HG03095 (cell line): ENCODE data around the gene ATXN7L1.

Experiments
- ATAC-seq: cut with Tn5 transposase; IDR thresholded peaks from one replicate; pipeline ENCODE4 v1.9.1; 2021; ENCODE audit warnings: moderate library complexity; ENCODE audit not compliant: unreplicated experiment

ATXN7L1 gene

DNA sequence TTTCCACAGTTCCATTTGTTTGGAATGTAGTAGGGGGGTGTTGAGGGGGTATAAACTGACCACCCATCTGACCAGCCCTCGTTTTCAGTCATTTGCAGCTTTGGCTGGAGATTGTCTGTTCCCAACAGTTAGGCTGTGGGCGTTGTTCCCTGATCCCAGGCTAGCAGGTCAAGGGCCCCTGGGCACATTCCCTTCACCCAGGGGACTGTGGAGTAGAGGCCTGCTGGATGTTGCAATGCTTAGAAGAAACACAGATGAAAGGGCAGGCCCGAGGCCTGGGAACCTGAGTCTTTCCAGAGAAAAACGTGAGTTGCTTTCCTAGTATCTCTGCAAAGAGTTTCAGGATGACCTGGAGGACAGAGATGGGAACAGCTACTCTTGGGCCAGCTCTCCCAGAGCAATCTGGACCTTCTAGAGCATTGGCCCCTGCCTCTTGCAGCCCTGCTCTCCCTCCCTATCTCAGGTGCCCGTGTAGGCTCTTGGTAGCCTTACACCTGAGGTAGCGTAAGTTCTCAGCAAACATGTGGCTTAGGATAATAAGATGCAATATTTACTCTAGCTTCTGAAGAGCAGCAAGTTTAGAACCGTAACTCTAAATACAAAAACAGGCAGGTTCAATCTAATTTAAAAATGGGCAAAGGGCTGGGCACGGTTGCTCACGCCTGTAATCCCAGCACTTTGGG lies 195.8 kb downstream of the ATXN7L1 start:
- ATAC-seq = no peak

DNA sequence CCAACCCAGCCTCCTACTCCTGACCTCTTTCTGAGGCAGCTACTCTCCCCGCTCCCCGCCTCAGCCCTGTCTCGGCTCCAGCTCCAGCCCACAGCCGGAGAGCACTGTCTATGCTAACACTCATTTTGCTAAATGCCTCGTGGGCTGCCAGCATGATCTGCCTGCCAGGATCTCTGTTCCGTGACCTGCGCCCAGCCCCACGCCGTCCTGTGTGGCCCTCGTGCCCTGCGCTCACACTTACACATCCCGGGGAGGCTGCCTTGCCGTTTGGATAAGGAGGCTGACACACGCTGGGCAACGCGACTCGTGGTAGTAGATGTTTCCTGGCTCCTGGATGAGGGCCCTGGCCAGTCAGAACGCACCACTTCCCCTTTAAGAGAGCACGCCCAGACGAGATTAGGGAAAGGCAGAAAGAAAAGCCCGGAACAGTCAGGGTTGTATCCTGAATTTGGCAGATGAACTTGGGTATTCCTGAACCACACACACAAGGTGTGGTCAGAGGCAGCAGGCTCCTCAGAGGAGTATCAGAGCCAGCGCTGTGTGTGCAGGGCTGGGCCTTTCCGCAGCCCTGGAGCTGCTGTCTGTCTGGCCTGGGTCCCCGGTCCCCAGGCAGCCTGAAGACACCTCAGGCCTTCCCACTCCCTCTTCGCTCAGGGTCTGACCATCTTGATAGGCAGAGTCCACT lies 197.4 kb downstream of the ATXN7L1 start:
- peak; percentile 58 for ATAC-seq

DNA sequence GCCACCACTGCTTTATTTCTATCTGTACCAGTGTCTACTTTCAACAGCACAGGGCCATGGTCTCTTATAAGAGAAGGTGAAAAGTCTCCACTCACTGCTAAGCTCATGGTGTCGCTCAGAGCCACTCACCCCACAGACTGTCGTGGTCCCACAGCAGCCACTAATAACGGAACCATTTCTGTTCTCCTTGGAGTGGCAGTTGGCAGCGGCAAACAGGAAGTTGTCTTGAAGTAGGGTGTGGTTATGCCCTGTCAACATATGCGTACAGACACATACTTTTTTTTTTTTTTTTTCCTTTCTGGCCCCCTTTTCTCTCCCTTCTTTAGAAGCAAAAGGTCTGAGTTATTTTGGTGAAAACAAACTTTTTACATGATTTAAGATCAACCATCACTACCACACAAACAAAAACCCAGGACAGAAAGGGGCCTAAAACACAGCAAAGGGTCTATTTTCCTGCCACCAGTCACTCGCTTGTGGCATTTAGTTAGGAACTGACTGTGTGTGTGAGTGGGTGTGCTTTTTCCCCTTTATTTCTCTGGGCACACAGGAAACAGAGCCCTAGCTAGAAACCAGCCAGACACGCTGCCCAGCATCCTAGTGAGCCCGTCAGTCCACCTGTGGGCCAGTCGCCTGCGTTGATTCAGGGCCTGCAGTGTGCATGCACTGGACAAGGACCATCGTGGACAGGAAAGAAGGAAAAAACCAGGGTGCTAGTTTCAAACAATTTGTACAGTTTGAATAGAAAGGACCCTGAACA lies 198.4 kb downstream of the ATXN7L1 start:
- no peak for ATAC-seq

DNA sequence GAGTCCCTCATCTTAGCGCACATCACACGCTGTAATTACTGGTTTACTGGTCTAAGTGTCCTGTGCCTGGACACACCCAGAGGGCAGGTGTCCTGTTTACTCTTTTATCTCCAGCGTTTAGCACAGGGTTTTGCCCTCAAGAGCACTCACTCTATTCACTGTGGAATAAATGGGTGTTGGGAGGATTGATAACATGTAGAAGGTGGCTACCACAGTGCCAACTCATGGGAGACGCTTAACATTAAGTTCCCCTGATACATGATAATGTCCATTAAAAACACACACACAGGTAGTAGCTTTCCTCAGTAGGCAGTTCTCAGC lies 199.0 kb downstream of the ATXN7L1 start:
- ATAC-seq = no peak

DNA sequence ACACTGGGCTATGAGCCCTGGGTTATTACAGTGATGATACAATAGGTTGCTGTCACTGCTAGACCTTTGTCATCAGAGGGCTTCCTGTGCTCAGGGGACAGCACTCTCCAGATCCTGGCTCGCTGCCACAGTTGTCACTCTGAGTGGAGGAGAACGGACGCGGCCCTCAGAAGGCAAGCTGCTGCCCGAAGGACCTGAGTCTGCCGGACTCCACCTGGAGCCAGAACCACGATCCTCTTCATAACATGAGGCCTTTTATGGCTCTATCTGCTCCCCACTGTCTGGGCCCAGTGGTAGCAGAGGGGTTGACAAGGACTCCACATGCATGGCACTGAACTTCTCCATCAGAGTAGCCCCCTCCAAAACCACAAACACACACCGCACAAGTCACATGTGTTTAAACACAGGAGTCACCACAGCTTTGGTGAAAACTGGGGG lies 200.4 kb downstream of the ATXN7L1 start:
- no peak for ATAC-seq

DNA sequence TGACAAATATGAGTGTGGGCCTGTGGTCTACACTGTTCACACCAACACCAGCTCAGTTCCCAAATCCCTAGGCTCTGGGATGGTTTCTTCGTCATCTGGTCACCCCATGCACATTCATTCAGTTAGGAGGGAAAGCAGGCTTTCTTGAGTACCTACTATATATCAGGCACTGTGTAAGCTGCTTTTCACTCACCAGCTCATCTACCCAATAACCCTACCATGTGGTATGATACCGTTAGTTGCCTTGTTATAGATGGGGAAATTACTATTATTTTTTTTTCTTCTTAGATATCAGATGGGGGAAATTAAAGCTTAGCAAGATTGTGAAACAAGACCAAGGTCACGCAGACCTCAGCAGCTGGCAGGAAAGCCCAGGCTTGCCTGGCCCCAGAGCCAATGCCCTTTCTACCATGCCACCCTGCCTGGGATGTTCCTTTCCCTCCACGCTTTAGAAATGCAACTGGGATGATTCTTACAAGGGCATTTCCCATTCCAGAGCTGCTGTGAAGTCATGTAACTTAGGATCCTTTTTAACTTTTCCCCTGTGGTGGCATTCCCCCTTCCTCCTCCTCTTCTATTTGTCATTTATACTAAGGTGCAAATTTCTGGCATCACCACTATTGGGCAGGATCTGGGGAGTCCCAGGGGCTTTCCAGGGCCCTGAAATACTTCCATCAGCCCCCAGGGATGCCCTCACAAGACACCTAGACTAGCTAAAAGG lies 202.0 kb downstream of the ATXN7L1 start:
- ATAC-seq = no peak

DNA sequence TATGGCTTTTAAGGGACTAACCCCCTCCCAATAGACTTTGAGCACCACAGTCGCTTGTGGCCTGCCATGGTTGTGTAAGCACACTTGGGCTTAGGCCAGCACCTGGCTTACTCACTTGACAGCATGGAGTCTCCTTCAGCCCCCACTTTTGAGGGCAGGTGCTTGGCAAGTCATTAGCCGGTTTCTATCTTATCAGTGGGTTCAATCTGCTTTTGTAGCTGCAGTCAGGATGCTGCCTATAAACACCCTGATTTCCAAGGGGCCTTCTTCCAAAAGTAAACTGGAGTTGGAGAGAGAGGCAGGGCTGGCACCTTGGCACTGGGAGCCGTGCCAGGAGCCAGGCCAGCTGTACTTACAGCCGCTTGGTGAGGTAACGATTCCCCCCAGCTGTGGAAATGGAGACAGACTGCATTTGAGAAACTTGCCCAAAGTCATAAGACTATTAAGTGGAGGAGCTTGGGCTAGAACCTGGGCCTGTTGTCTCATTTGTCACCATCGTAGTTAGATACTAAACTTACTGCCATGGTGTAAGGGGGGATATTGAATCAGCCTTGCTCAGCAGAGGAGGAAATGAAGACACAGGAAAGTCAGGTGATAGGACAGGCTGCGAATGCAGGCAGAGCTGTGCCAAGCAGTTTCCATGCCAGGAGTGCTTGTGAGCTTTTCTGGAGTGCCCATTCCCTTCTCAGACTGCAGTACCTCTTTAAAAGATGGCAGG lies 202.9 kb downstream of the ATXN7L1 start:
- ATAC-seq = no peak

DNA sequence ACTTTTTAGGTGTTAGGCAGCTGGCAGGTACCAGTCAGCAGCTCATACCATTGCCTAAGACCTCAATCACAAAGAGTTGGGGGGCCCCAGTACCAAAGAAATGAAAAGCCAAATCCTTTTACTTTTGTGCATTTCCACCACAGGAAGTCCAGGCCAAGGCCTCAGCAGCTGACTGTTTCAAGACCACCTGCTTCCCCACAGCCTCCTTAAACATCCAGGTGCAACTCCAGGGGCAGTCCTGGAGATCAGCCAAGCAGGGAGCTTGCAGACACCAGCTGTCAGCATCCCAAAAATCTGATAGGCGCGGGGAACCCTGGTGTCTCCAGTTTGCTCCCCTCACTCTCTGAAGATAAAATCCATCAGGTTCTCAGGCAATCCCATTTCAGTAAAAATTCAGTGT lies 203.6 kb downstream of the ATXN7L1 start:
- ATAC-seq = no peak

DNA sequence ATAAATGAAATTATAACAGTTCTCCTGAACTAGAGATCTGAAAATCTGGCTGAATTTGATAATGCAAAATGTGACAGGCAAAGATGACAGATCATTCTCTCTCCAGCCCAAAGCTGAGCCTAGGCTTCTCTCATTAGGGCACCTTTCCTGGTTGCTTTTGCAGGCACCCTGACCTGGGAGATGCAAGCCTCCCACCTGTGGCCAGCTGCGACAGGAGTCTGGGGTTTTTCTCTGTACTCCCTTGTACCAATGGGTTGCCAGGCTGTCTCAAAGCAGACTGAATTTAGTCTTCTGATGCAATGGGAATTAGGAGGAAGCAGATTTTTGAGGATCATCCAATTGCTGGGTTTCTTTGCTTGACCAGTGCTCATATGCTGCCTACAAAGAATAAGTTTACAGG lies 210.1 kb downstream of the ATXN7L1 start:
- ATAC-seq = no peak

DNA sequence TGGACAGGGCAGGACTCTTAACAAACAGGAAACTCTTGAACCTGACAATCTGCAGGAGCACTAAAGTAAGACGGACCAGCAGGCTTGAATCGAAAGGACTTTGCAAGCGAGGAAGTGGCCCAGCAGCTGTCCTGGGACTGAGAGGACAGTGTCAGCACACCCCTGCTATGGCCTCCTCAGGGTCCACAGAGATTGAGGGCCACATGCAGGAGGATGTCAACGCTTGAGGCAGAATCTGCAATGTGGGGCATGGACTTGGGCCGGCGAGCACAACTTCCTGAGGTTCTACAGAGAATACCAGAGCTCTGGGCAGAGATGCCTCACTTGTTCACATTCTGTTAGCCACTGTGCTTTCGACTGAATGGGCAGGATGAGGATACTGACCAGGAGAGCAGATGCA lies 210.7 kb downstream of the ATXN7L1 start:
- no peak for ATAC-seq

DNA sequence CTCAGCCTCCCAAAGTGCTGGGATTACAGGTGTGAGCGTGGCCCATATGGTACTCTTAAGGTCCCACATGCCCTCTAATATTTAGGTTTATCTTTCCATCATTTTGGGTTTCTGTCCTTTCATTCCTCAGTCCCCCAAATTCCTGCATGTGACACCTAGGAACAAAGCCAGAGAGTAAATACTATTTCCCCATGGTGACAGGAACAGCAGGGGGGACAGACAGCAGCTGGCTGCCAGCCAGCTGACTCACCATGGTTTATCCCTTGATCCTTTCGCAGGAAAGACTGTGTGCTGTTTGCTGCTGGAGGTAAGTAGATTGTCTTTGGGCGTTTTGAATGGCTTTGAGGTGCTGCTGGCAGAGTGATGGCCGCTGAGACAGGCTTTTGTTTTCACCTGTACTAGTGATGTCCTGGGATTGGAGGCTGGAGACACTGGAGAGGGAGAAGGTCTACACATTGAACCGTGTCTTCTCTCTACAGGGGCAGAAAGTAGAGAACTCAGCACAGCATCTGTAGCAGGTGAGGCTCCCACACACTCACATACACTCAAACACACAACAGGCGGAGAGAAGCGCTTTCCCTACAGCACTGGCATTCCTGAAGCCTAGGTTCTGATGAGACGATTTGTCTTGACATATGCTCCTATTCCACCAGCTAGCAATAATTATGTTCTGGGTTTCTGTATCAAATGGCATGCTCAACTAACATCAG lies 211.4 kb downstream of the ATXN7L1 start:
- ATAC-seq = no peak

DNA sequence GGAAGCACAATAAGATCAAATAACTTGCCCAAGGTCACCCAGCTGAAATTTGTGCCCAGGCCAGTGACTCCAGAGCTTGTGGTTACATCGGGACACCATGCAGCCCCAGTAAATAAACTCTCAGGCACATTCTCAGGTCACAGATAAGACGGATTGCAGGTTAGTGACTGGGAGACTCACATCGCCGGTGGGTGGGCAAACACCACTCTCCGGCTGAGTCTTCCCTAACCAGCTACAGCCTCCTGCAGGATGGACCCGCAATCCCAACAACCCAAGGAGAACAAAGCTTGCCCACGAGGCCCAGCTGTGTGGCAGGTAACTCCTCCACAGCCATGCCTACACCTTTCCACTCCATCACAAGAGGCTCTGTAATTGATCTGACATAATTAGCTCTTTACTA lies 213.4 kb downstream of the ATXN7L1 start:
- ATAC-seq = no peak

DNA sequence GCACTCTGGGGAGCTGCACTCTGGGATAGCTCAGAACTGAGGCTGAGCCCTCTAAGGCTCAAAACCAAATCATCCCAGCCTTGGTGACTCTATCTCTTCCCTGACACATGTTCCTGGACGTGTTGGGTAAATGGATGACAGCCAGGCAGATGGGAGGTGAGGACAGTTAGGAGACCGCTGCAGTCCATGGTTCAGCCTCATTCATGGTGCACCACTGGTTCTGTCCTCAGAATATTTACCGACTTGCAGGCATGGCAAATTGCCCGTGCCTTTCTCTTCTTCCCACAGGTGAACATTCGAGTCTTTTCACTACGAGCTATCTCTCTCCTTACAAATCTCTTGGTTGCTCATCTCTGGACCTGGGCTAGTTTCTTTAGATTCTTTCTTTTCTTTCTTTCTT lies 214.8 kb downstream of the ATXN7L1 start:
- ATAC-seq = no peak

DNA sequence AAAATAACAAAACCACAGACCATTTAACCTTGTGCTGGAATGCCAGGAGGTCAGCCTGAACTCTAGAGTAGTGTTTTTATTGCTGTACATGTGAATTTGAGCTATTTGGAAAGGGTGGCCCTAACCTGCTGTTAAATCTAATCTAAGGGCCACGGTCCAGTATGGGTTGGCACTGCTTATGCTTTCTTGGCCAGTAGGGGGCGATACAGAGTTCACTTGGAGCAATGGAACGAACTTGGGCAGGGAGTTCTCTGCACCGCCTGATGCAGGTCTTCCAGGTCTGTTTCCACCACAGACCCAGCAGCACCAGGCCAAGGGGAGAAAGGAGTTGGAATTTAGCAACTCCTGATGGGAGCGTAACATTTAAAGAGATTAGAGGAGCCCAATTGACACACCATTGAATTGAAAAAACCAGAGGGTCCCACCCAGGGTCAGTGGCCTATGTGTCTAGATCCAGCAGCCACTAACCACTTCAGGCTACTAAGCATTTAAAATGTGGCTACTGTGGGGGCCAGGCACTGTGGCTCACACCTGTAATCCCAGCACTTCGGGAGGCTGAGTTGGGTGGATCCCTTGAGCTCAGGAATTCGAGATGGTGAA lies 219.4 kb downstream of the ATXN7L1 start:
- peak; percentile 56 for ATAC-seq

DNA sequence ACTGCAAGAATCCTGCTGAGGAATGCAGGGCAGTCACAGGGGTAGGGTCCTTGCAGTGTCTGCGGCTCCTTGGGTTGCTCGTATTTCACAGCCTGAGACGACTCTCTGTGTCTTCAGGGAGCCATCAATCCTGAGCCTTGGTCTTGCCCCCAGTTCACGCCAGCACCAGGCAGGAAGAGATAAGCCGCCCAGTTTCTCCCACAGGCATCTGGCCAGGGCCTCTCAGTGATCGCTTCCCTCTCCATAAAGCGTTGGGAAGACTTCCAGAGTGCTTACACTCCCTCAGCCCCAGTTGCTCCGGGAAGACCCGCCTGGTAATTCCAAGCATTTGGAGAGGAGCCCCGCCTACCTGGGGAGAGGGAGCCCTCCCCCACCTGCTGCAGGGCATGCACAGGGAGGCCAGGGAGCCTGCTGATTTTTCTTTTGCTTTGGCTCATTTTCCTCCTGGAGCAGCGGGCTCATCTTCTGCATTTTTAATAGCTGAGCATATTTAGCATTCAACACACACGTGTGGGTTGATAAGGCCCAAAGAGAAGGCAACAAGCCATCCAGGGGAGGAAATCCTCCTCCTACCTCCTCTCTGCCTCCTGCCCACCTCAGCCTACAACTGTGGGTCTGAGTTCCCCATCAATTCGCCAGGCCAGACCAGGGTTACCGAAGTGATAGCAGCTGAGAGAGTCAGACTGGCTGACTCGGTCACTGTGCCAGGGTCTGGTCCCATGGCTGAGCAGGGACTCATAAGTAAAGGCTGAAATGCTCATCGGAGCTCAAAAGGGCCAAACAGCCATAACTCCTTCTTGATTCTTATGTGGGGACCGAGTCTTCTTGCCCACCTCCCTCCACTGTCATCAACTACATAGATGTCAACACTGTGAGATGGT lies 220.7 kb downstream of the ATXN7L1 start:
- no peak for ATAC-seq

DNA sequence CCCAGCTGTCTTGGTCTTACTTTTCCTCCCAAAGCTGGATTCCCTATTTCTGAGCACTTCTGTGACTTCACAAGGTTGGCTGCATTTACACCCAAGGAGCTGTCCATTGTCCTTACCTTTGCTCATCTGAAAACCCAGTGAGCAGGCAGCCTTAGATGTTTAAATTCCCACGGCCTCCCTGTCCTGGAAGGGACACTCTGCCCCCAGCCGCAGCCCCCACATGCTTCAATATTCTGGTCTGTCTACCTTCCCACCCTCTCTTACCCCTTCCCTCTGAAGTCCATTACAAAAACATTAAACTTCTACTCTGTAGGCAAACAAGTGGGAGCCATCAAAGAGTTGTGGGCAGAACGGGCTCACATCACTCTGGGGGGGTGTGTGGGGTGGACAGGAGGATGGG lies 221.3 kb downstream of the ATXN7L1 start:
- ATAC-seq = no peak

DNA sequence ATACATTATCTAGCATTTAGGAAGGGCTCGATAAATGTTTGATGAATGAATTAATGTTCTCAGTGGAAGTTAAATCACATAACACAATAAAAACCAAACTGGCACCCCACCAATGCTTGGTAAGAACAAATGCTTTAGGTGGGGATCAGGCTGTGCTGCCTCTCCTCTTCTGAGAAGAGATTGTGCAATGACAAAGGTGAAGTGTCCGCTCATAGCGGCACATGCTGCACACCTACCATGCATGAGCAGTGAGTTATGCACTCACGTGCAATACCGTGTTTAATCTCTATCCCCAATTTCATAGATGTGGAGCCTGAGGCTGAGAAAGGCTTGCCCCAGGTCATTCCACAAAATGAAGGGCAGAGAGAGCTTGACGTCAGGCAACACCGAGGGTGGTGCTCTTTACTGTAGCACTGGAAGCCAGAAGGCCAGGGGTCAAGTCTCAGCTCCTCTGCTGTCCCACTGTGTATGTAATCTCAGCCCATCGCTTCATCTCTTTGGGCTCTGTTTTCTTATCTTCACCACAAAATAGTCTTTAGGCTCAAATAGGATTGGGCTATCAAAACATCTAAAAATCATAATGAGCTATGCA lies 222.2 kb downstream of the ATXN7L1 start:
- no peak for ATAC-seq

DNA sequence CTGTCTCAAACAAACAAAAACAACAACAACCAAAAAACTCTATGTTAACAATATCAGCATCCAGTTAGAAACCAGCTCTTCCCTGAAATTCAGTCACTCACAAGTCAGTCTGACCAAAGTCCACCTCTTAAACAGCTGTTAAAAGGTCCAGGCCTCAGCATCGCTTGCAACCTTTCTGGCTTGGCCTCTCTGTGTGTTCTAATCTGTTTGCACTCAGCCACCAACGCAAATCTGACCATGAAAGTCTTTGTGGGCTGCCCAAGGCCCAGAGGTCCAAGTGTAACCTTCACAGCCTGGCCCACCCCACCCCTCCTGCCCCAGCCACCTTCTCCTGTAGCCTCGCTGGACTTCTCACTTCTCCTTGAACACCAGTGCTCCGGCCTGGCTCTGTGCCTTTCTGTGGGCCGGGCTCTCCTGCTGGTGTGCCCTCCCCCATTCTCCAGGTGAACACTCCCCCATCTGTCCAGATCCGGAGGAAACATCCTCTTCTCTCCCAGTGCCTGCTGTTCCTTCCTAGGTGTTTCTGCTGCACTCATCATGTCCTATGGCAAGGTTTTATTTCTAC lies 222.9 kb downstream of the ATXN7L1 start:
- ATAC-seq = no peak
